ENCODE data around the gene CSNK1A1.
"Not testable (repeated sequence)": the region's sequence is repeated elsewhere in the genome, so short reads cannot be mapped to it uniquely, and the experiment has no call there.

Gene CSNK1A1

GRCh38 chr5:149551227-149552037 is at the start of gene CSNK1A1:
TSS of gene CSNK1A1 (minus strand) at chr5:149551439. CDS start at chr5:149550964, 475 bp downstream.
- DNase-seq (ENCODE audit: low spot score), result peak; percentile 99

GRCh38 chr5:149600932-149601331 is 49.7 kb upstream of the CSNK1A1 start:
- DNase-seq (ENCODE audit: low spot score), result no peak

- no peak for DNase-seq (ENCODE audit: low spot score)
These were observed 48.1 kb upstream of the CSNK1A1 start for GRCh38 chr5:149599375-149599774.

GRCh38 chr5:149598966-149599365 is 47.7 kb upstream of the CSNK1A1 start:
- DNase-seq (ENCODE audit: low spot score), result no peak

- not testable (repeated sequence) for DNase-seq (ENCODE audit: low spot score)
These were observed 47.0 kb upstream of the CSNK1A1 start for GRCh38 chr5:149598234-149598633.

- no peak for DNase-seq (ENCODE audit: low spot score)
These were observed 46.4 kb upstream of the CSNK1A1 start for GRCh38 chr5:149597618-149598017.

GRCh38 chr5:149596712-149597111 is 45.5 kb upstream of the CSNK1A1 start:
- no peak for DNase-seq (ENCODE audit: low spot score)

- not testable (repeated sequence) for DNase-seq (ENCODE audit: low spot score)
These were observed 43.9 kb upstream of the CSNK1A1 start for GRCh38 chr5:149595105-149595504.

GRCh38 chr5:149594206-149594895 is 43.1 kb upstream of the CSNK1A1 start:
- DNase-seq (ENCODE audit: low spot score), result no peak

GRCh38 chr5:149593370-149593769 is 42.1 kb upstream of the CSNK1A1 start:
- no peak for DNase-seq (ENCODE audit: low spot score)

GRCh38 chr5:149588936-149589335 is 37.7 kb upstream of the CSNK1A1 start:
- no peak for DNase-seq (ENCODE audit: low spot score)

- no peak for DNase-seq (ENCODE audit: low spot score)
These were observed 35.6 kb upstream of the CSNK1A1 start for GRCh38 chr5:149586708-149587318.

- DNase-seq (ENCODE audit: low spot score), result no peak
These were observed 34.7 kb upstream of the CSNK1A1 start for GRCh38 chr5:149585910-149586309.

GRCh38 chr5:149584121-149584520 is 32.9 kb upstream of the CSNK1A1 start:
- no peak for DNase-seq (ENCODE audit: low spot score)

GRCh38 chr5:149583394-149583793 is 32.2 kb upstream of the CSNK1A1 start:
- no peak for DNase-seq (ENCODE audit: low spot score)

GRCh38 chr5:149581931-149582768 is 30.9 kb upstream of the CSNK1A1 start:
- no peak for DNase-seq (ENCODE audit: low spot score)

- DNase-seq (ENCODE audit: low spot score), result no peak
These were observed 30.1 kb upstream of the CSNK1A1 start, which contains the start of gene ARHGEF37 for GRCh38 chr5:149581192-149581861. TSS of gene ARHGEF37 (plus strand) at chr5:149581498. CDS start at chr5:149597770, 16,272 bp downstream.

- no peak for DNase-seq (ENCODE audit: low spot score)
These were observed 29.6 kb upstream of the CSNK1A1 start for GRCh38 chr5:149580808-149581191.

- no peak for DNase-seq (ENCODE audit: low spot score)
These were observed 27.7 kb upstream of the CSNK1A1 start for GRCh38 chr5:149578896-149579295.

- DNase-seq (ENCODE audit: low spot score), result no peak
These were observed 24.8 kb upstream of the CSNK1A1 start for GRCh38 chr5:149576021-149576420.

- no peak for DNase-seq (ENCODE audit: low spot score)
These were observed 23.9 kb upstream of the CSNK1A1 start for GRCh38 chr5:149575131-149575530.
